Middle frontal gyrus (tissue), 1 donor: Measurements from ENCODE around the gene MOB3C.
"Not testable (repeated sequence)": the region's sequence is repeated elsewhere in the genome, so short reads cannot be mapped to it uniquely, and the experiment has no call there.

Experiments
- DNase-seq: peaks from one replicate; pipeline ENCODE4 v3.0.0-alpha.2; 2015; ENCODE audit warnings: low spot score; ENCODE audit errors: extremely low spot score

Gene MOB3C

GRCh38 chr1:46616277-46617107 lies at the start of gene MOB3C:
TSS of gene MOB3C (minus strand) at chr1:46616811. CDS start at chr1:46613321, 3,490 bp downstream.
- DNase-seq = no peak

- no peak for DNase-seq
Measured at GRCh38 chr1:46665983-46666382, 49.4 kb upstream of the MOB3C start.

- DNase-seq = not testable (repeated sequence)
Measured at GRCh38 chr1:46662919-46663318, 46.3 kb upstream of the MOB3C start.

- DNase-seq = not testable (repeated sequence)
Measured at GRCh38 chr1:46660116-46660515, 43.5 kb upstream of the MOB3C start.

- no peak for DNase-seq
Measured at GRCh38 chr1:46659307-46659870, 42.8 kb upstream of the MOB3C start.

GRCh38 chr1:46657775-46658174 lies 41.2 kb upstream of the MOB3C start:
- no peak for DNase-seq

- no peak for DNase-seq
Measured at GRCh38 chr1:46656643-46657042, 40.0 kb upstream of the MOB3C start.

GRCh38 chr1:46655848-46656247 lies 39.2 kb upstream of the MOB3C start:
- no peak for DNase-seq

GRCh38 chr1:46654698-46655097 lies 38.1 kb upstream of the MOB3C start:
- DNase-seq = not testable (repeated sequence)

- DNase-seq = no peak
Measured at GRCh38 chr1:46654012-46654411, 37.4 kb upstream of the MOB3C start.

GRCh38 chr1:46653405-46653958 lies 36.9 kb upstream of the MOB3C start:
- no peak for DNase-seq

- DNase-seq = no peak
Measured at GRCh38 chr1:46652321-46653100, 35.9 kb upstream of the MOB3C start.

- DNase-seq = not testable (repeated sequence)
Measured at GRCh38 chr1:46651152-46651551, 34.5 kb upstream of the MOB3C start.

GRCh38 chr1:46650491-46650890 lies 33.9 kb upstream of the MOB3C start:
- DNase-seq = no peak

- DNase-seq = no peak
Measured at GRCh38 chr1:46649764-46650163, 33.2 kb upstream of the MOB3C start.

GRCh38 chr1:46647611-46648010 lies 31.0 kb upstream of the MOB3C start:
- DNase-seq = no peak

GRCh38 chr1:46646844-46647243 lies 30.2 kb upstream of the MOB3C start:
- DNase-seq = no peak

GRCh38 chr1:46646331-46646730 lies 29.7 kb upstream of the MOB3C start:
- DNase-seq = no peak

GRCh38 chr1:46645815-46646214 lies 29.2 kb upstream of the MOB3C start:
- DNase-seq = no peak

GRCh38 chr1:46643368-46643775 lies 26.8 kb upstream of the MOB3C start:
- DNase-seq = peak; percentile 3

- no peak for DNase-seq
Measured at GRCh38 chr1:46642115-46642680, 25.6 kb upstream of the MOB3C start.
